Endothelial cell of umbilical vein (primary cell): Measurements from ENCODE around the gene SLC16A8. TPM values are rescaled to one million over a fixed set of nuclear protein-coding genes. Genes with fewer than 3 reads are reported as not detected.
"Not testable (repeated sequence)": the region's sequence is repeated elsewhere in the genome, so short reads cannot be mapped to it uniquely, and the experiment has no call there.

Experiments used
- BruUV-seq: library from RNA; stranded (reverse); fragments of 400-500 nt; replicated peaks from 2 replicates; lab custom pipeline; 2021; lab: Mats Ljungman, UMichigan
- CTCF ChIA-PET: fragments of 300-600, 350-600 bp; sonication (Branson Sonifier 250); formaldehyde crosslinking; loops from one replicate; lab custom pipeline; 2021; ENCODE audit warnings: antibody characterized with exemption, inconsistent platforms; lab: Charles Lee
- POLR2A ChIA-PET: fragments of 300-600, 350-600 bp; sonication (Branson Sonifier 250); formaldehyde crosslinking; loops from one replicate; lab custom pipeline; 2021; ENCODE audit warnings: antibody characterized with exemption, inconsistent platforms; lab: Charles Lee
- DNase-seq: peaks from one replicate; pipeline ENCODE4 v3.0.0-alpha.2; 2011; ENCODE audit warnings: low read depth, low spot score
- FAIRE-seq: peaks from 2 replicates; lab custom pipeline; 2011; peaks lifted over from hg19 to GRCh38; lab: Jason Lieb, UNC
- H2AFZ ChIP-seq: 2 replicates; pipeline ENCODE4 v1.6.0; 2012; ENCODE audit warnings: low read depth, low read length, control low read depth, inconsistent platforms
- H3K27ac ChIP-seq: 2 replicates; pipeline ENCODE4 v1.5.1; 2011; ENCODE audit warnings: low read depth, mild to moderate bottlenecking, control low read depth, low read length, moderate library complexity; ENCODE audit not compliant: insufficient read depth
- H3K27me3 ChIP-seq, 2 experiments: 2 replicates each; pipeline versions ENCODE4 v1.6.0 to v1.6.1; 2011; ENCODE audit warnings: low read length in 2 of 2, mixed read lengths in 1 of 2; ENCODE audit not compliant: control insufficient read depth in 2 of 2, insufficient read depth in 2 of 2
- H3K36me3 ChIP-seq, 2 experiments: 2 replicates in 1 of 2; 3 replicates in 1 of 2; pipeline ENCODE4 v1.5.1; 2011; ENCODE audit warnings: low read length in 2 of 2, mild to moderate bottlenecking in 1 of 2, moderate library complexity in 1 of 2; ENCODE audit not compliant: control insufficient read depth in 2 of 2, insufficient read depth in 2 of 2; ENCODE audit errors: extremely low read depth in 1 of 2
- H3K4me1 ChIP-seq: 3 replicates; pipeline ENCODE4 v1.5.1; 2011; ENCODE audit warnings: mild to moderate bottlenecking, low read length; ENCODE audit not compliant: control insufficient read depth, insufficient read depth; ENCODE audit errors: extremely low read depth
- H3K4me2 ChIP-seq: 2 replicates; pipeline ENCODE4 v1.6.1; 2011; ENCODE audit warnings: low read length, control low read depth, mixed read lengths; ENCODE audit not compliant: insufficient read depth
- H3K4me3 ChIP-seq, 3 experiments: fragments of 200-600 bp in 1 of 3; sonication (generic), shearing (Covaris generic) in 1 of 3; replicated peaks in 1 of 3; 2 replicates each; pipeline ENCODE4 v1.5.1; 2011 to 2016; ENCODE audit warnings: control low read depth in 3 of 3, low read length in 3 of 3, mild to moderate bottlenecking in 2 of 3, inconsistent platforms in 1 of 3, low read depth in 1 of 3, moderate library complexity in 1 of 3; ENCODE audit not compliant: insufficient read depth in 1 of 3
- H3K79me2 ChIP-seq: 2 replicates; pipeline ENCODE4 v1.6.0; 2012; ENCODE audit warnings: low read length, inconsistent platforms; ENCODE audit not compliant: control insufficient read depth, insufficient read depth
- H3K9ac ChIP-seq: replicated peaks from 2 replicates; pipeline ENCODE3; 2011; ENCODE audit warnings: low read length, control low read depth; ENCODE audit not compliant: insufficient read depth; ENCODE audit errors: extremely low read depth
- H3K9me1 ChIP-seq: replicated peaks from 3 replicates; pipeline ENCODE4 v1.6.0; 2011; ENCODE audit warnings: mild to moderate bottlenecking, low read length; ENCODE audit not compliant: control insufficient read depth, insufficient read depth; ENCODE audit errors: extremely low read depth
- H3K9me3 ChIP-seq: replicated peaks from 2 replicates; pipeline ENCODE4 v1.5.1; 2012; ENCODE audit warnings: low read length, inconsistent platforms; ENCODE audit not compliant: control insufficient read depth, insufficient read depth
- H4K20me1 ChIP-seq: replicated peaks from 2 replicates; pipeline ENCODE3; 2011; ENCODE audit warnings: mild to moderate bottlenecking, low read length; ENCODE audit not compliant: control insufficient read depth, insufficient read depth; ENCODE audit errors: extremely low read depth
- EZH2 ChIP-seq: IDR thresholded peaks from 2 replicates; pipeline ENCODE4 v1.6.1; 2012; ENCODE audit warnings: borderline replicate concordance, low read depth, mild to moderate bottlenecking, moderate library complexity, low read length, inconsistent platforms; ENCODE audit not compliant: severe bottlenecking
- FOS ChIP-seq: IDR thresholded peaks from 2 replicates; pipeline ENCODE4 v1.6.1; 2011; ENCODE audit warnings: mild to moderate bottlenecking, low read length, moderate library complexity, borderline replicate concordance; ENCODE audit not compliant: insufficient read depth
- GATA2 ChIP-seq: IDR thresholded peaks from 2 replicates; pipeline ENCODE4 v1.7.0; 2011; ENCODE audit warnings: low read depth, mild to moderate bottlenecking, moderate library complexity, mixed read lengths, low read length; ENCODE audit not compliant: insufficient read length, insufficient read depth
- JUN ChIP-seq: IDR thresholded peaks from 2 replicates; pipeline ENCODE4 v1.6.1; 2011; ENCODE audit warnings: borderline replicate concordance, low read depth; ENCODE audit not compliant: insufficient read length, insufficient read depth
- MAX ChIP-seq: IDR thresholded peaks from 2 replicates; pipeline ENCODE4 v1.6.1; 2011; ENCODE audit not compliant: insufficient read depth, insufficient read length
- MYC ChIP-seq: IDR thresholded peaks from one replicate; pipeline ENCODE4 v1.6.1; 2011; ENCODE audit warnings: mild to moderate bottlenecking, low read depth, low read length
- POLR2A ChIP-seq: IDR thresholded peaks from 2 replicates; pipeline ENCODE4 v1.6.1; 2012; ENCODE audit warnings: low read depth, mild to moderate bottlenecking, control low read depth, low read length
- POLR2AphosphoS5 ChIP-seq: IDR thresholded peaks from 2 replicates; pipeline ENCODE4 v1.6.1; 2012; ENCODE audit warnings: low read depth, mild to moderate bottlenecking, control low read depth, low read length, moderate library complexity; ENCODE audit not compliant: insufficient read depth
- dilution Hi-C: fragments of 300-500 bp; cut with MboI; formaldehyde crosslinking; loops from one replicate; pipeline ENCODE4 v1.15.0; 2019; ENCODE audit warnings: low sequenced_read_pairs; ENCODE audit not compliant: extremely low pct_ligation_motif_present
- intact Hi-C: fragments of 100-400 bp; cut with micrococcal nuclease; formaldehyde crosslinking; loops from one replicate; pipeline ENCODE4 v1.10.0; 2022
- polyA plus RNA-seq, 4 experiments: library from polyadenylated mRNA; depleted of rRNA in 3 of 4; stranded (reverse) in 3 of 4; unstranded in 1 of 4; fragments of >200 nt; gene quantifications; 2 replicates each; pipeline versions ENCODE4 v1.2.1 to v1.2.3, GENCODE V29; 2011 to 2012; ENCODE audit warnings: missing spikeins in 1 of 4
- total RNA-seq: library from RNA; stranded (reverse); gene quantifications from 2 replicates; pipeline ENCODE4 v1.2.3, GENCODE V29; 2021
- TF ChIP-seq, protein P1 (sequence below), 2 donors: IDR thresholded peaks; 1 replicate in 1 of 2; 2 replicates in 1 of 2; pipeline ENCODE4 v1.5.1; 2011; ENCODE audit warnings: low read length in 2 of 2, mild to moderate bottlenecking in 2 of 2, moderate library complexity in 2 of 2, control low read depth in 1 of 2, inconsistent platforms in 1 of 2, low read depth in 1 of 2; ENCODE audit not compliant: insufficient read depth in 1 of 2; ENCODE audit errors: extremely low read depth in 1 of 2

SLC16A8 gene
- total and polyA plus RNA-seq, 2 donors (not counting 3 experiments of a cell fraction or from before 2014, with no cell fraction given) = 0.14 TPM; not detected in 1

GRCh38 chr22:38079804-38080203 is 4.2 kb downstream of the SLC16A8 start:
- Histone ChIP-seq H3K4me3 (no peak overlapping the region), H3K9me3 (no peaks in the 10 kb centered on the region), H3K27ac (no peak overlapping the region), H3K79me2 (no peaks in the 10 kb centered on the region), H2AFZ (no peak overlapping the region), H4K20me1 (no peaks in the 10 kb centered on the region), H3K9ac (no peak overlapping the region), H3K4me1 (peaks cover 5% of the 10 kb centered on the region), H3K27me3 (peaks cover 9 to 12% of the 10 kb centered on the region in 2 experiments), H3K9me1 (no peaks in the 10 kb centered on the region), H3K4me2 (no peak overlapping the region), H3K36me3 (no peaks in the 10 kb centered on the region)
- ChIA-PET POLR2A (no interaction called here), CTCF (no interaction called here)
- dilution Hi-C loops = no loop called here
- TF ChIP-seq POLR2AphosphoS5 = no peak
- TF ChIP-seq FOS = no peak
- TF ChIP-seq MYC = no peak
- no peak for TF ChIP-seq JUN
- TF ChIP-seq MAX = no peak
- TF ChIP-seq, protein P1, sequence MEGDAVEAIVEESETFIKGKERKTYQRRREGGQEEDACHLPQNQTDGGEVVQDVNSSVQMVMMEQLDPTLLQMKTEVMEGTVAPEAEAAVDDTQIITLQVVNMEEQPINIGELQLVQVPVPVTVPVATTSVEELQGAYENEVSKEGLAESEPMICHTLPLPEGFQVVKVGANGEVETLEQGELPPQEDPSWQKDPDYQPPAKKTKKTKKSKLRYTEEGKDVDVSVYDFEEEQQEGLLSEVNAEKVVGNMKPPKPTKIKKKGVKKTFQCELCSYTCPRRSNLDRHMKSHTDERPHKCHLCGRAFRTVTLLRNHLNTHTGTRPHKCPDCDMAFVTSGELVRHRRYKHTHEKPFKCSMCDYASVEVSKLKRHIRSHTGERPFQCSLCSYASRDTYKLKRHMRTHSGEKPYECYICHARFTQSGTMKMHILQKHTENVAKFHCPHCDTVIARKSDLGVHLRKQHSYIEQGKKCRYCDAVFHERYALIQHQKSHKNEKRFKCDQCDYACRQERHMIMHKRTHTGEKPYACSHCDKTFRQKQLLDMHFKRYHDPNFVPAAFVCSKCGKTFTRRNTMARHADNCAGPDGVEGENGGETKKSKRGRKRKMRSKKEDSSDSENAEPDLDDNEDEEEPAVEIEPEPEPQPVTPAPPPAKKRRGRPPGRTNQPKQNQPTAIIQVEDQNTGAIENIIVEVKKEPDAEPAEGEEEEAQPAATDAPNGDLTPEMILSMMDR (IDR thresholded peaks at IDR 0.05; ENCODE audit: extremely low read depth in 1 of 2, insufficient read depth in 1 of 2, low read depth in 1 of 2, low read length in 2 of 2) = no peak
- no peak for TF ChIP-seq POLR2A
- no peak for TF ChIP-seq GATA2
- TF ChIP-seq EZH2 = no peak
- BruUV-seq = no TSS peak
- no peak for FAIRE-seq
- intact Hi-C loops = no loop called here
- DNase-seq = no peak

DNA sequence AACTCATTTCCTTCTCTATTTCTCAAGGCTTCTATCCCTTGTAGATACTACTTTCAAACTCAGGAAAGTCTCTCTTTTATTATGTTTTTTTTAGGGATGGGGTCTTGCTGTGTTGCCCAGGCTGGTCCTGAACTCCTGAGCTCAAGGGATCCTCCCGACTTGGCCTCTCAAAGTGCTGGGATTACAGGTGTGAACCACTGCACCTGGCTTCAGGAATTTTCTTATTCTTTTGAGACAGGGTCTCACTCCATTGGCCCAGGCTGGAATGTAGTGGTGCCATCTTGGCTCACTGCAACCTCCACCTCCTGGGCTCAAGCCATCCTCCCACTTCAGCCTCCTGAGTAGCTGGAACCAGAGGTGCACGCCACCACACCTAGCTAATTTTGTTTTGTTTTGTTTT is 4.8 kb downstream of the SLC16A8 start:
- H4K20me1 ChIP-seq, CTCF ChIA-PET, DNase-seq, H2AFZ ChIP-seq, H3K79me2 ChIP-seq, intact Hi-C loops, H3K4me2 ChIP-seq, H3K9me3 ChIP-seq, H3K36me3 ChIP-seq, H3K4me1 ChIP-seq, FAIRE-seq, H3K27ac ChIP-seq, POLR2A ChIA-PET, dilution Hi-C loops, H3K9ac ChIP-seq, H3K4me3 ChIP-seq, BruUV-seq, H3K9me1 ChIP-seq: not testable (repeated sequence)
- peaks cover 9 to 12% of the 10 kb centered on the region in 2 experiments for H3K27me3 ChIP-seq
